GM19099 (cell line): ENCODE results near the gene MYL6.
A peak's percentile ranks its signal among the peaks of the same experiment; 100 is the strongest.

Experiments used
- POLR2A ChIP-seq: IDR thresholded peaks from 3 replicates; pipeline ENCODE4 v1.6.1; 2011; ENCODE audit warnings: low read depth; ENCODE audit not compliant: insufficient read length; ENCODE audit errors: extremely low read depth

MYL6 gene

DNA sequence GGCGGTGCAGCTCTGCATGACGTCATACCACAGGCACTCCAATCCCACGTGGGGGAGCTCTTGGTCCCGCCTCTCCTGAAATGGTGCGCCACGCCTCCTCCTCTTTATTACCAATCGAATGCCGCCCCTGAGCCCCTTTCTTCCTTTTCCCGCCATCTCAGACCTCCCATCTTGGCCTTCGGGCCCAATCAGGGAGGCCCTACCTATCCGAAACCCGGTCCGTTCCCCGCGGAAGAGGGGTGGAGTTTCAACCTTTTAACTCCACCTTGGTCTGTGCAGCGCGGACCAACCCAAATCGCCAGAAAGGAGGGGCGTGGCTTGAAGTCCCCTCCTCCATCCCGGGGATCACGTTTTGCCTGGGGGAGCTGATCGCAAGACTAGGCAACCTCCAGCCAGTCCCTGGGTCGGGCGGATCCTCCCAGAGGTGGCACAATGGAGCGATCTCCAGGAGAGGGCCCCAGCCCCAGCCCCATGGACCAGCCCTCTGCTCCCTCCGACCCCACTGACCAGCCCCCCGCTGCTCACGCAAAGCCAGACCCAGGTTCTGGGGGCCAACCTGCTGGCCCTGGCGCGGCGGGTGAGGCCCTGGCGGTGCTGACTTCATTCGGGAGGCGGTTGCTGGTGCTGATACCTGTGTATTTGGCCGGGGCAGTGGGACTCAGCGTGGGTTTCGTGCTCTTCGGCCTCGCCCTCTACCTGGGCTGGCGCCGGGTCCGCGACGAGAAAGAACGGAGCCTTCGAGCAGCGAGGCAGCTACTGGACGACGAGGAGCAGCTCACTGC is 30.1 kb upstream of the MYL6 start, which contains the start of gene ESYT1:
Gene ESYT1, plus strand, starts transcription at position 380 of the 782 bp plus-strand sequence. Its CDS starts 53 bp downstream, at position 433.
- TF ChIP-seq POLR2A = peak; percentile 68

DNA sequence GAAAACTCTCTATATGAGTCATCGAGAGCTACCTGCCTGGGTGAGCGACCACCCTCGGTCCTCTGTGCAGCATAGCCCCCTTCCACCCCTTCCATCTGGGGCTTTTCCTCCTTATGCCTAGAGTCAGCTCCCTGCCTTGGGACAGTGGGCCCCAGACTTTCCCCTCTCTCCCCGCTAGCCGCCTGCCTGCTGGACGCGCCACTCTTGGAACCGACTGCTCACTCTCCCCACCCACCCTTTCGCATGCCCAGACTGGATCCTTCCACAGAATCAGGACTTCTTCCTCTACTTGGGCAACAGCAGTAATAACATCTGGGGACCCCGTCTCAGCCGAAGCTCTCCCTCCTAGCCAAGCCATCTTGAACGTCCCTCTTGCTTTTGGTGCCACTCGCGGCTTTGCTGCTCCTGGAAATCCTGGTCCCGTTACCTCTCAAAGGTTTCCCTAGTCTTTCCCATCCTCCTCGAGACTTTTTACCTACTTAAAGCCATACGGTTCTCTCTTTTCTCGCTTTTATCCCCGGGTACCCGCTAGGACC is 29.4 kb upstream of the MYL6 start:
- TF ChIP-seq POLR2A = no peak

DNA sequence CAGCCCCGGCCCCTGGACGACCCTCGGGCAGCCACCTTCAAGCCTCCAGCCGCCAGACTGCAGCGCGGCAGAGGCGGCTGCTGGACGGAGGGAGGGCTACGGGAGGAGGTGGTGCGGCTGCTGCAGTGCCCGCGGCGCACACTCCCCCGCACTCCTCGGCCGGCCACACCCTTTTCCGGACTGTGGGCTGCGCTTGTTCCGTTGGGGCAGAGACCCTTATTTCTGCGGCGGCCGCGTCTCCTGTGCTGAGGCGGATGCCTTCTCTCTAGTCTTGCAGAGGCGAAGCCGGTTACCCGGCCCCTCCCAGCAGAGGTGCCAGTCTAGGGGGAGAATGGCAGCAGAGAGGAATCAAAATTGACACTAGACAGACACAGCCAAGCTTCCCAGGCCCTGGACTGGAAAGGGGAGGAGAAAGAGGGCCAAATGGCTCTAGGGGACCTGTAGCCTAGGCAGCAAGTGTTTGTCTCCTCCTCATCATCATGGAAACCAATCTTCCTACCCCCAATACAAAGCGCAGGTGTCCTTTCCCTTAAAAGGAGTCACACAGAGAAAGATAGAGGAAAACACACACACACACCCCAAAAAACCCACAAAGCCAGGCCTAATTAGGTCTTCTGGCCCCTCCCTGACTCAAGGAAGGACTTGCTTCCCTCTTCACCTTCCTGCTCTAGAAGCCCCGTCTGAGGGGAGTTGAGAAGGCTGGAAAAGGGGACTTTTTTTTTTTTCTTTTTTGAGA is 28.8 kb upstream of the MYL6 start:
- peak; percentile 66 for TF ChIP-seq POLR2A

DNA sequence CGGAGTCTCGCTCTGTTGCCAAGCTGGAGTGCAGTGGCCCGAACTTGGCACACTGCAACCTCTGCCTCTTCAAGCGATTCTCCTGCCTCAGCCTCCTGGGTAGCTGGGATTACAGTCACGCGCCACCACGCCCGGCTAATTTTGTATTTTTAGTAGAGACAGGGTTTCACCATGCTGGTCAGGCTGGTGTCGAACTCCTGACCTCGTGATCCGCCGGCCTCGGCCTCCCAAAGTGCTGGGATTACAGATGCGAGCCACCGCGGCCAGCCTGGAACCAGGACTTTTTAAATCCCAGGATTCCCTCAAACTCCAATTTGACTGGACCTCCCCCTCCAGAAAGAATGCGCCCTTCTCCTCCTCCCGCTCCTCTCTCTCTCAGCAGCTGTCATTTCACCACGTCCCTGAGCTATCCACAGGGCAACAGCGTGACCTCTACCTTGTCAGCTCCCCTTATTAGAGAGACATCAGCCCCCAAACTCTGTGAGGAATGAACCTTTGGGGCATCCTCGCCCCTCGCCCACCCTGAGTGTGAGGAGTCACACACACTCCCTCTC is 28.1 kb upstream of the MYL6 start:
- no peak for TF ChIP-seq POLR2A

DNA sequence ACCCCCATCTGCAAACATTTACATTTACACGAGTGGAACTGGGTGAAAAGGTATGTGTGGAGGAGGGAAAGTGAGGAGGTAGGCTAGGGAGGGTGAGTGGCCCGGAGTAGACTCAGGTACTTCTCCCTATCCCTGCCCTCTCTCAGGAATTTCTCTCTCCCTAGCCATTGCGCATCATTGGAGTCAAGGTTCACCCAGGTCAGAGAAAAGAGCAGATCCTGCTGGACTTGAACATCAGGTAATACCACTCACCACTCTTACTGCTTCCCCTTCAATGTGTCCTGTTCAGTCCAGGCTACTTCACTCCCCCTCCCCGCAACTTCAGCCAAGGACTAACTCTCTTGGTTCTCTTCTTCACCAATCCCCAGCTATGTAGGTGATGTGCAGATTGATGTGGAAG is 27.3 kb upstream of the MYL6 start:
- no peak for TF ChIP-seq POLR2A

DNA sequence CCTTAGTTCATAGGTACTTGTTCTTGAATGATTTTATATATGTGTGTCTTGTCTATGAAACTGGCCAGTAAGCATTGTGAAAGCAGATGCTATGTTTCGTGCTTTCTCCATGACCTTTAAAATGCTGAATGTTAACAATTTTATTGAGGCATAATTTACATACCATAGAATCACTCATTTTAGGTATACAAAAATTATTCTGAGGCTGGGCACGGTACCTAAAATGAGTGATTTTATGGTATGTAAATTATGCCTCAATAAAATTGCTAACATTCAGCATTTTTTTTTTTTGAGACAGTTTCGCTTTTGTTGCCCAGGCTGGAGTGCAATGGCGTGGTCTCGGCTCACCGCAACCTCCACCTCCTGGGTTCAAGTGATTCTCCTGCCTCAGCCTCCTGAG is 23.3 kb upstream of the MYL6 start:
- TF ChIP-seq POLR2A = no peak

- no peak for TF ChIP-seq POLR2A
Observed at GRCh38 chr12:56137853-56138571, 20.1 kb upstream of the MYL6 start.

DNA sequence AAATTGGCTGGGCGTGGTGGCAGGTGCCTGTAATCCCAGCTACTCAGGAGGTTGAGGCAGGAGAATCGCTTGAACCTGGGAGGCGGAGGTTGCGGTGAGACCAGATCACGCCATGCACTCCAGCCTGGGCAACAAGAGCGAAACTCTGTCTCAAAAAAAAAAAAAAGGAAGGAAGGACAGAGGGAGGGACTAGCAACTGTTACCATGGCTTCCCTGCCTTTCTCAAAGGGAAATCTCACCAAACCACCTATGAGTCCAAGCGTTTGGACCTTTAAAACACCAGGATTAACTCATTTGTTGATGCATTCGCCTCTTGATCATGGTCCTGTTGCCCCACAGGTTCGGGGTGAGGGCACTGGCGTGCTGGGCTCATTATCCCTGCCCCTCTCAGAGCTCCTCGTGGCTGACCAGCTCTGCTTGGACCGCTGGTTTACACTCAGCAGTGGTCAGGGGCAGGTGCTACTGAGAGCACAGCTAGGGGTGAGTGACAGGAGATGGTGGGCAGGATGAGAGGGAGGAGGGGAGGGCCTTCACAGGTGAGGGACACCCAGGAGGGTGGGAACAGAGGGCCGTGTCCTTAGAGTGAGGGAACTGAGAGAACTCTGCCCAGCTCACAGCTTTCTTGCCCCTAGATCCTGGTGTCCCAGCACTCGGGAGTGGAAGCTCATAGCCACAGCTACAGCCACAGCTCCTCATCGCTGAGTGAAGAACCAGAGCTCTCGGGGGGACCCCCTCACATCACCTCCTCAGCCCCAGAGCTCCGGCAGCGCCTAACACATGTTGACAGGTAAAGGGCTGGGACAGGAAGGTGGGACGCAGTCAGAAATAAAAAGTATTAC is 16.0 kb upstream of the MYL6 start:
- no peak for TF ChIP-seq POLR2A

DNA sequence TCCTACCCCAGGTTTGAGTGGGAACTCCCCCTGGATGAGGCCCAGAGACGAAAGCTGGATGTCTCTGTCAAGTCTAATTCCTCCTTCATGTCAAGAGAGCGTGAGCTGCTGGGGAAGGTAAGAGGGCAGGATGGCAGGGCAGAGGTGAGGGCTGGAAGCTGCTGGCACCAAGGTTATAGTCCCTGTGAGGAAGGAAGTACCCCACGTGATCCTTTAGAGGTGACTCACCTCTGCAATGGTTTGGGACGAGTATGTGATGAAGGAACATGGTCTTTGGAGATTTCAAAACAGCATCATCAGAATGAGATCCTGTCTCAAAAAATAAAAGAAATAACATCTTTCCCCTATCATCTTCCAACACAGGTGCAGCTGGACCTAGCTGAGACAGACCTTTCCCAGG is 14.9 kb upstream of the MYL6 start:
- TF ChIP-seq POLR2A = no peak

- no peak for TF ChIP-seq POLR2A
Observed at GRCh38 chr12:56143870-56144269, 14.3 kb upstream of the MYL6 start.

DNA sequence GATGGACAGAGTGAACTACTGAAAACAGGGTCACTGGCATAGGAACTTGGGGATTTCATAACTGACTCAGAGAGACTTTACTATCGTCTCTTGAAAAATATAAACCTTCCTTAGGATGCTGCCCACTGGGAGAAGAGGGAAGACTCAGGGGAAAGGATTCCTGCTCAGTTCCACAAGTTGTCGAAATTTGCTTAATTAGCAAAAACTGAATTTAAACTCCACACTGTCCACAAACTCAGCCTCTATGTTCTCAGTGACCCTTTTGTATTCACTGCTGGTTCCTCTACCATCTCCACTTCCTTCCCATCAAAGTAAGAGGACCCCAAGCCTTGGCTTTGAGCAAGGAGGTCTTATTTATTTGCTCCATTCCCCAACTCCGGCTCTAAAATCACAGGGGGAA is 12.9 kb upstream of the MYL6 start:
- TF ChIP-seq POLR2A = no peak

- TF ChIP-seq POLR2A = no peak
Observed at GRCh38 chr12:56146492-56147460, 11.4 kb upstream of the MYL6 start.

- no peak for TF ChIP-seq POLR2A
Observed at GRCh38 chr12:56150563-56150962, 7.6 kb upstream of the MYL6 start.
